Prostate gland (tissue), 2 donors: ENCODE results near the gene TBL3. TPM values are rescaled to one million over a fixed set of nuclear protein-coding genes. Genes with fewer than 3 reads are reported as not detected.

ENCODE experiments used
- DNase-seq: peaks from one replicate; pipeline ENCODE4 v3.0.0-alpha.2; 2019; ENCODE audit warnings: low spot score
- H3K27ac ChIP-seq, 2 donors: fragments of 200-600 bp; sonication (generic); 2 replicates each; pipeline ENCODE4 v1.5.1; 2017 to 2019
- H3K27me3 ChIP-seq: fragments of 200-600 bp; sonication (generic); replicated peaks from 2 replicates; pipeline ENCODE4 v1.5.1; 2019; ENCODE audit not compliant: insufficient read depth
- H3K36me3 ChIP-seq, 2 donors: fragments of 200-600 bp; sonication (generic); 1 replicate in 1 of 2; 2 replicates in 1 of 2; pipeline versions ENCODE4 v1.5.1 to v1.8.1; 2017 to 2019
- H3K4me1 ChIP-seq: fragments of 200-600 bp; sonication (generic); replicated peaks from 2 replicates; pipeline ENCODE4 v1.5.1; 2019
- H3K4me3 ChIP-seq, 2 donors: fragments of 200-600 bp; sonication (generic); 2 replicates each; pipeline ENCODE4 v1.5.1; 2017 to 2019
- H3K9me3 ChIP-seq: fragments of 200-600 bp; sonication (generic); 2 replicates; pipeline ENCODE4 v1.5.1; 2017
- POLR2A ChIP-seq: fragments of 450-650 bp; IDR thresholded peaks from one replicate; pipeline ENCODE4 v1.6.1; 2016; ENCODE audit warnings: antibody characterized with exemption, mild to moderate bottlenecking
- POLR2AphosphoS5 ChIP-seq: sonication (generic); formaldehyde crosslinking; IDR thresholded peaks from one replicate; pipeline ENCODE4 v1.6.1; 2017; ENCODE audit warnings: antibody characterized with exemption
- WGBS: methylation state at CpG from one replicate; pipeline ENCODE4 v1.1.5; 2018; 5-methylcytosine and 5-hydroxymethylcytosine counted together
- intact Hi-C: fragments of 100-400 bp; cut with DNase I; formaldehyde crosslinking; loops from one replicate; pipeline ENCODE4 v1.14.2; 2022
- total RNA-seq, 2 donors: library from RNA; depleted of rRNA; stranded (reverse); fragments of >200 nt; gene quantifications; one replicate each; pipeline ENCODE4 v1.1.0, GENCODE V29; 2016
- TF ChIP-seq, protein P1 (sequence below), 4 experiments: fragments of 200-600 bp in 2 of 4; fragments of 450-650 bp in 2 of 4; sonication (generic) in 2 of 4; IDR thresholded peaks; 1 replicate in 3 of 4; 2 replicates in 1 of 4; pipeline ENCODE4 v1.5.1; 2016 to 2019; ENCODE audit warnings: antibody characterized with exemption in 4 of 4, mild to moderate bottlenecking in 2 of 4, moderate library complexity in 2 of 4

Gene TBL3
- total RNA-seq, 2 donors from 2014 or later: 54.3 to 57.1 TPM

DNA sequence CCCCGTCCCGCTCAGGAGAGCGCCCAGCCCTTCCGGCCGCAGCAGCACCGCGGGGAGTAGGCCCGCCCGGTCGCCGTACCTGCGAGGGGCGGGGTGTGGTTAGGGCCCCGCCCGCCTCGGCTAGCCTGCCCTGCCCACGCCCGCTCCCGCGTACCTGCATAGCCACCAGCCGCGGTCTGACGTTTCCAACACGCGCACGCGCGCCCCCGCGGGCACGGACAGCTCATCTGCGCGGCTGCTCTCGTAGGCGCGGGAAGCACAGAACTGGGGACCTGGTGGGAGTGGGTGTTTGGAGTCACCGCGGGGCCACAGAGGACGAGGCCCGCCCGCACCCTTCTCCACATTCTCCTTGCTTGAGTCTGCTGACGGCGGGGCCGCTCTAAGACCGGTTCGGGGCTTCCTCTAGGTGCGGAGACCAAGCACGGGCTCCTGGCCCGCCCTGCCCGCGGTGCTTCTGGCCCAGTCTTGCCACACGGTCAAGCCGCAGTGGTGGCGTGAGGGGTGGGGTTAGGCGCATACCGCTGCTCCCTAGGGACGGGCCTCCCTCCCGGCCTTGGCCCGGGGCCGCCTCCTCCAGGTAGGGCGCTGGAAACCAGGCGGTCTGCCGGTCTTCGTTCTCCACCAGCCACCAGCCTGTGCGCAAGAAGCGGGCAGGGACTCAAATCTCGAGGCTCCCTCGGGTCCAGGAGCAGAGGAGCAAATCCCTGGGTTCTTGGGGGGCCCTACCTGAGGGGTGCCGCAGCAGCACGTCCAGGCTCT is 7.6 kb downstream of the TBL3 start:
- H3K4me1 ChIP-seq: no peaks in the 10 kb centered on the region
- peak; percentile 75 for DNase-seq
- H3K9me3 ChIP-seq: no peaks in the 10 kb centered on the region
- peak overlapping the region; percentile 15 to 35 for H3K4me3 ChIP-seq
- H3K36me3 ChIP-seq: peaks cover 11% of the 10 kb centered on the region in 2 donors
- H3K27ac ChIP-seq: peak overlapping the region; percentile 52 to 77
- no peaks in the 10 kb centered on the region for H3K27me3 ChIP-seq
- intact Hi-C loops: no loop called here
- WGBS: 47% methylated on average over 70 of the region's 70 CpGs
- TF ChIP-seq POLR2AphosphoS5: peak; percentile 26
- TF ChIP-seq POLR2A: no peak

DNA sequence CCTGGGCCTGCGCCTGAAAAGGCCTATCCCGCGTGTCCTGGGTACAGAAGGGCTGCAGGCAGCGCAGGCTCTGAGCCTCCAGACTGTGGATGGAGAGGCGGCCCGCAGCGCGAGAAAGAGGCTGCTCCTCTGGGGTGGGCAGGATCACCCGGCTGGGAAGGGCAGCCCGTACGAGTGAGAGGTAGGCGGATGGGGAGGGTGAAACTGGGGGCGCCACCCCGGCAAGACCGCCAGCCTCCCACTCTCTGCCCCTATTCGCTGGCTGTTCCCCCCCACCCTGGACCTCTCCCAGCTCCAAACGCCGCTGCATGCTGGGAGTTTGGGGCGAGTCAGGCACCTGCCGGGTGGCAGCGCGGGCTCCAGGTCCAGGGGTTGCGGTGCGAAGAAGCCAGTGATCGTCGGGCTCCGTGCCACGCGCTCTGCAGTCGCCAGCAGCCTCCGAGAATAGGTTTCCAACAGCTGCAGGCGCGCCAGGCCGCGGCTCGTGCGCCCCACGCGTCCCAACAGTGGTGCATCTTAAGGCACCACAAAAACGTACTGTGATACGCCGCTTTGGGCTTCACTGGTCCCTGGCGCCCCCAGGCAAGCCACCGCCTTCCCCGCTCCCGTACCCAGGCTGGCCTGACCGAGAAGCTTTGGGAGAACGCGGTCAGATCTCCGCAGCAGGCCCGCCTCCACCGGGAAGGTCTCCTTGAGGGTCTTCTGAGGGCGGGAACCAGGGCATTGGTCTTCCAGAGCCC is 8.3 kb downstream of the TBL3 start:
- intact Hi-C loops: no loop called here

DNA sequence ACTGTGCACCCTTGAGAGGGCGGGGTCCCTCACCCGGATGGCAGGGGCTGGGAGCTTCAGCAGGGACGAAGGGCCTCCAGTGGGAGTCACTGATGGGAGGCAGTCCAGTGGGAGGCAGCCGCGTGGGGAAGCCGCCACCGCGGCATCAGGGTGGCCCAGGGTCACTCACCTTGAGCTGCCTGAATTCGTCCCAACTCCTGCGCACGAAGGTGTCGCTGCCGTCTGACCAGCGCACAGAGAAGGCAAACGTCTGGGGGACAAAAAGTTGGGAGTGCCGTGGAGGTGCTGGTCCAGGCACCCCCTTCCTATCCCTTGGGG is 8.9 kb downstream of the TBL3 start:
- no peaks in the 10 kb centered on the region for H3K9me3 ChIP-seq
- TF ChIP-seq POLR2AphosphoS5: no peak
- TF ChIP-seq POLR2A: no peak
- TF ChIP-seq, protein P1, sequence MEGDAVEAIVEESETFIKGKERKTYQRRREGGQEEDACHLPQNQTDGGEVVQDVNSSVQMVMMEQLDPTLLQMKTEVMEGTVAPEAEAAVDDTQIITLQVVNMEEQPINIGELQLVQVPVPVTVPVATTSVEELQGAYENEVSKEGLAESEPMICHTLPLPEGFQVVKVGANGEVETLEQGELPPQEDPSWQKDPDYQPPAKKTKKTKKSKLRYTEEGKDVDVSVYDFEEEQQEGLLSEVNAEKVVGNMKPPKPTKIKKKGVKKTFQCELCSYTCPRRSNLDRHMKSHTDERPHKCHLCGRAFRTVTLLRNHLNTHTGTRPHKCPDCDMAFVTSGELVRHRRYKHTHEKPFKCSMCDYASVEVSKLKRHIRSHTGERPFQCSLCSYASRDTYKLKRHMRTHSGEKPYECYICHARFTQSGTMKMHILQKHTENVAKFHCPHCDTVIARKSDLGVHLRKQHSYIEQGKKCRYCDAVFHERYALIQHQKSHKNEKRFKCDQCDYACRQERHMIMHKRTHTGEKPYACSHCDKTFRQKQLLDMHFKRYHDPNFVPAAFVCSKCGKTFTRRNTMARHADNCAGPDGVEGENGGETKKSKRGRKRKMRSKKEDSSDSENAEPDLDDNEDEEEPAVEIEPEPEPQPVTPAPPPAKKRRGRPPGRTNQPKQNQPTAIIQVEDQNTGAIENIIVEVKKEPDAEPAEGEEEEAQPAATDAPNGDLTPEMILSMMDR (IDR thresholded peaks at IDR 0.05): no peak
- WGBS: 32% methylated on average over 14 of the region's 16 CpGs
- H3K4me1 ChIP-seq: no peaks in the 10 kb centered on the region
- no peak overlapping the region for H3K4me3 ChIP-seq
- peaks cover 6 to 7% of the 10 kb centered on the region in 2 donors for H3K36me3 ChIP-seq
- H3K27ac ChIP-seq: no peak overlapping the region
- intact Hi-C loops: no loop called here
- H3K27me3 ChIP-seq: no peaks in the 10 kb centered on the region
- no peak for DNase-seq

More for the DNA sequence above, 8.3 kb downstream of the TBL3 start:
- Histone ChIP-seq H3K4me3 (no peak overlapping the region), H3K27ac (no peak overlapping the region), H3K9me3 (no peaks in the 10 kb centered on the region), H3K27me3 (no peaks in the 10 kb centered on the region), H3K36me3 (peaks cover 9 to 11% of the 10 kb centered on the region in 2 donors), H3K4me1 (no peaks in the 10 kb centered on the region)
- no peak for DNase-seq
- no peak for TF ChIP-seq POLR2AphosphoS5
- no peak for TF ChIP-seq POLR2A
- TF ChIP-seq, protein P1 (IDR thresholded peaks at IDR 0.05): no peak
- WGBS: 11% methylated on average over 40 of the region's 53 CpGs

DNA sequence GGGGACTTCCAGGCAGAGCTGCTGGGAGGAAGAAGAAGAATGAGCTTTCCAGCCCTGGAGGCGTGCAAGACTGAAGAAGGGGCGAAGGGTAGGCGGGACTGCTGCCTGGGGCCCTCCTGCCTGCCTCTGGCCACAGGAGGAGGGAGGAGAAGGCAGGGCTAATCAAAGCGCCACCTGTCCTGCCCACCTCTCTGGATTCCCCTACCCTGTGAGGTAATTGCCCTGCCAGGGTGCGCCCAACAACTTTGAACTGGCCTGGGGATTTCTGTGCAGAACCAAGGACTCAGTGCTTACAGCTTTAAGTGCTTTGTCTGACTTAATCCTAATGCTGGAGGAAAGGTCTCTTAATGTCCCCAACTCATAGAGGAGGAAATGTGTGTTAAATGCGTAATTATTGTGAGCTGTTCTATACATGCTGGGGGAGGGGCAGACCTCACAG is 9.6 kb downstream of the TBL3 start, which contains the start of gene NOXO1:
TSS of gene NOXO1 (minus strand) at position 72 of the 439 bp plus-strand sequence. CDS start 290 bp downstream, outside the sequence.
- Histone ChIP-seq H3K36me3 (peaks cover 2 to 8% of the 10 kb centered on the region in 2 donors), H3K27me3 (no peaks in the 10 kb centered on the region), H3K4me1 (no peaks in the 10 kb centered on the region), H3K4me3 (no peak within 1 kb of the TSS), H3K27ac (no peak within 1 kb of the TSS), H3K9me3 (no peaks in the 10 kb centered on the region)
- intact Hi-C loops: no loop called here
- WGBS: 34% methylated on average over 6 of the region's 6 CpGs
- no peak for DNase-seq
- TF ChIP-seq POLR2A (no peak), POLR2AphosphoS5 (no peak)
- TF ChIP-seq, protein P1 (IDR thresholded peaks at IDR 0.05): no peak

DNA sequence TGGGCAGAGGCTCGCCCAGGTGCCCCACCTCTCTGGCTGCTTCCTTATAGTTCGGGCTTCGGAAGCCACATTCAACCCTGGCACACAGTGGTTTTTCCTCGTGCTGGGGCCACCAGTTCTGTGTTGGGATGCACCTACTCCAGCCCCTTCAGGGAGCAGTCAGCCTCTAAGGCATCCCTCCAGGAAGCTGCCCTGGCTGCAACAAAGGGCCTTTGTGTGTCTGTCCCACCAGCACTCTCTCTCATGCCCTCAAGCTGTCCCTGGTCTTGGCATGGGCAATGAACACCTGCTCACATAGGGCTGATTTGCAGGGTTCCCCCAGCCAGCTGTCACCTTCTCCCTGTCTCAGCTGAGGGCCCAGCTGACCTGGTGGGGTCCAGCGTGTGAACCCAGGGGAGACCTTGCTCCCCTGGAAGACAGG is 10.2 kb downstream of the TBL3 start:
- Histone ChIP-seq H3K9me3 (no peaks in the 10 kb centered on the region), H3K36me3 (peaks cover 2 to 10% of the 10 kb centered on the region in 2 donors), H3K27ac (no peak overlapping the region), H3K27me3 (no peaks in the 10 kb centered on the region), H3K4me3 (no peak overlapping the region), H3K4me1 (no peaks in the 10 kb centered on the region)
- peak; percentile 36 for DNase-seq
- TF ChIP-seq, protein P1 (IDR thresholded peaks at IDR 0.05): no peak
- peak; percentile 5 for TF ChIP-seq POLR2AphosphoS5
- intact Hi-C loops: no loop called here
- 35% methylated on average over 5 of the region's 5 CpGs for WGBS
